Measurements from ENCODE around the gene CSNK2B.

DNA sequence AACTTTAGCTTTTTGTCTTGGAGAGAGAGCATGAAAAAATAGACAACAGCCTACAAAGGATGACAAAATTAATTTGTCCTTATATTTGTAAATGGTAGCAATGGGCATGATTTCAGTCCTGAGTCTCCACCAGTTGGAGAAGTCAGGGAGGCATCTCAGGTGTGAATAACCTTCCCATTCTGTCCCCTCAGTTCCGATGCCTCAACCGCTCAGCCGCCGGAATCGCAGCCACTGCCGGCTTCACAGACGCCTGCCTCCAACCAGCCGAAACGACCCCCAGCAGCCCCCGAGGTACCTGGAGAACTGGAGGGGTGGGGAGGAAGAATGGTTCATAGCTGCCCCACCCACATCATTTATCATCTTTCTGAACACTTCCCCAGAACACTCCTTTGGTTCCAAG lies 41.8 kb upstream of the CSNK2B start:
- TF ChIP-seq CTCF (IDR thresholded peaks at IDR 0.05; ENCODE audit: low read length) (no peak), EZH2 (IDR thresholded peaks at IDR 0.05; ENCODE audit: borderline replicate concordance, low read length) (no peak)
